Measurements from ENCODE around the gene PRKD1.

DNA sequence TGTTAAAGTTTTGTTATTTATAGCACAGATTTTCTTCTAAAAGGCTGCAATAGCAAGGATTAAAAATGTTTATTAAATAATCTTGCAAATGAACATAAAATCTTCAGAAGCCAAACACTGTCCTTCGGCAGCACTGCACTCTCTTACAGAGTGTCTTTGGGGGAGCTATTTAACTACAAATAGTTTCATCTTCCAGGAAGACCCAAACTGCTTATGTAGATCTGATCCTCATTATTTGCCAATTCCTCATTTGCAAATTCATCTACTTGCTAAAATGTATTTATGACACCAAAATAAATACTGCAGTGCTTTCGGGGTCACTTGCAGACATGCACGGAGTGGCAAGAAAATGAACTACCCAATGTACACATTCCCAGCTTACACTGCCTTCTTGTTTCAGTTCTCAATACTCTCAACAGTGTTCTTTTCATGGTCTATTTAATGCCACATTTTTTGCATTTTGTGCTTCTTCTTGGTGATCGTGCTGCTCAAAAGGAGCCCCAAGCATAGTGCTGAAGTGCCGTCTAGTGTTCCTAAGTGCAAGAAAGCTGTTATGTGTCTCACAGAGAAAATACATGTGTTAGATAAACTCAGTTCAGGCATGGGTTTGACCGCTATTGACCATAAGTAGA, 128.1 kb downstream of the PRKD1 start:
- TF ChIP-seq POLR2A (IDR thresholded peaks at IDR 0.05) (no peak), CTCF (IDR thresholded peaks at IDR 0.05) (no peak), POLR2AphosphoS5 (IDR thresholded peaks at IDR 0.05) (no peak)
